Measurements from ENCODE around the gene CNTLN. TPM values are rescaled to one million over a fixed set of nuclear protein-coding genes. Genes with fewer than 3 reads are reported as not detected.

Gene CNTLN
- total RNA-seq, 4 donors from 2014 or later, result 3.9 to 39.6 (median 7.4) TPM

GRCh38 chr9:17291766-17292165 is 156.9 kb downstream of the CNTLN start:
- no peak overlapping the region for H3K27ac ChIP-seq
- TF ChIP-seq CTCF (IDR thresholded peaks at IDR 0.05), result no peak
- TF ChIP-seq POLR2A (IDR thresholded peaks at IDR 0.05), result no peak
- no peaks in the 10 kb centered on the region for H3K9me3 ChIP-seq
- H3K4me3 ChIP-seq, result no peak overlapping the region
- no peaks in the 10 kb centered on the region for H3K4me1 ChIP-seq
- no peaks in the 10 kb centered on the region for H3K27me3 ChIP-seq
- DNase-seq, result no peak
- no peaks in the 10 kb centered on the region for H3K36me3 ChIP-seq

- no peaks in the 10 kb centered on the region for H3K4me1 ChIP-seq
- TF ChIP-seq POLR2A (IDR thresholded peaks at IDR 0.05), result no peak
- no peak for TF ChIP-seq CTCF (IDR thresholded peaks at IDR 0.05)
- no peaks in the 10 kb centered on the region for H3K9me3 ChIP-seq
- H3K4me3 ChIP-seq, result no peak overlapping the region
- H3K27me3 ChIP-seq, result no peaks in the 10 kb centered on the region
- H3K36me3 ChIP-seq, result no peaks in the 10 kb centered on the region
- H3K27ac ChIP-seq, result no peak overlapping the region
- DNase-seq, result no peak
Observed at GRCh38 chr9:17293685-17294084, 158.8 kb downstream of the CNTLN start.

- Histone ChIP-seq H3K27ac (no peak overlapping the region), H3K36me3 (no peaks in the 10 kb centered on the region), H3K4me1 (no peaks in the 10 kb centered on the region), H3K27me3 (no peaks in the 10 kb centered on the region), H3K9me3 (no peaks in the 10 kb centered on the region), H3K4me3 (no peak overlapping the region)
- TF ChIP-seq POLR2A (IDR thresholded peaks at IDR 0.05), result no peak
- TF ChIP-seq CTCF (IDR thresholded peaks at IDR 0.05), result no peak
- no peak for DNase-seq
Observed at GRCh38 chr9:17294822-17295624, 160.2 kb downstream of the CNTLN start.

- TF ChIP-seq POLR2A (IDR thresholded peaks at IDR 0.05), result no peak
- no peak for TF ChIP-seq CTCF (IDR thresholded peaks at IDR 0.05)
Observed at GRCh38 chr9:17315341-17315740, 180.5 kb downstream of the CNTLN start.

GRCh38 chr9:17318821-17319320 is 184.0 kb downstream of the CNTLN start:
- Histone ChIP-seq H3K4me3 (no peak overlapping the region), H3K27me3 (no peaks in the 10 kb centered on the region), H3K36me3 (no peaks in the 10 kb centered on the region), H3K4me1 (no peaks in the 10 kb centered on the region), H3K9me3 (no peaks in the 10 kb centered on the region), H3K27ac (no peak overlapping the region)
- TF ChIP-seq CTCF (IDR thresholded peaks at IDR 0.05), result no peak
- TF ChIP-seq POLR2A (IDR thresholded peaks at IDR 0.05), result no peak
- no peak for DNase-seq

More at GRCh38 chr9:17315341-17315740, 180.5 kb downstream of the CNTLN start:
- Histone ChIP-seq H3K27ac (no peak overlapping the region), H3K27me3 (no peaks in the 10 kb centered on the region), H3K9me3 (no peaks in the 10 kb centered on the region), H3K36me3 (no peaks in the 10 kb centered on the region), H3K4me3 (no peak overlapping the region), H3K4me1 (no peaks in the 10 kb centered on the region)
- DNase-seq, result no peak
